SK-N-SH treated with all-trans-retinoic acid at 6 μM for 48 hours (cell line): Measurements from ENCODE around the gene RYR1.

Experiments
- ATAC-seq: fragments of 200-7000 bp; cut with Tn5 transposase; 3 replicates; pipeline ENCODE4 v1.9.1; 2020; ENCODE audit warnings: mild to moderate bottlenecking, moderate library complexity
- ARNTL ChIP-seq: fragments of 450-650 bp; formaldehyde crosslinking; IDR thresholded peaks from 2 replicates; pipeline ENCODE4 v1.5.0; 2020; ENCODE audit warnings: low read depth, mild to moderate bottlenecking, moderate library complexity, borderline replicate concordance
- CSDC2 ChIP-seq: fragments of 250-450 bp; sonication (Bioruptor Pico); IDR thresholded peaks from 2 replicates; pipeline ENCODE4 v1.5.0; 2020; ENCODE audit warnings: mild to moderate bottlenecking, moderate library complexity
- ISL1 ChIP-seq: fragments of 250-450 bp; sonication (Bioruptor Pico); IDR thresholded peaks from 2 replicates; pipeline ENCODE4 v2.1.2; 2022; ENCODE audit warnings: mild to moderate bottlenecking, moderate library complexity
- PATZ1 ChIP-seq: fragments of 250-450 bp; sonication (Bioruptor Pico); IDR thresholded peaks from 2 replicates; pipeline ENCODE4 v1.8.0; 2020; ENCODE audit warnings: mild to moderate bottlenecking, moderate library complexity, borderline replicate concordance
- PPARA ChIP-seq: fragments of 250-450 bp; sonication (Bioruptor Pico); IDR thresholded peaks from 2 replicates; pipeline ENCODE4 v1.5.0; 2020; ENCODE audit warnings: mild to moderate bottlenecking, borderline replicate concordance
- RARB ChIP-seq: fragments of 250-450 bp; sonication (Bioruptor Pico); IDR thresholded peaks from 2 replicates; pipeline ENCODE4 v1.8.0; 2021; ENCODE audit warnings: mild to moderate bottlenecking, moderate library complexity
- SNAI2 ChIP-seq: fragments of 250-450 bp; sonication (Bioruptor Pico); IDR thresholded peaks from 2 replicates; pipeline ENCODE4 v1.5.0; 2020; ENCODE audit warnings: mild to moderate bottlenecking, moderate library complexity
- TSHZ2 ChIP-seq: fragments of 250-450 bp; sonication (Bioruptor Pico); IDR thresholded peaks from 2 replicates; pipeline ENCODE4 v1.5.0; 2020; ENCODE audit warnings: mild to moderate bottlenecking, moderate library complexity
- ZNF70 ChIP-seq: fragments of 450-650 bp; formaldehyde crosslinking; IDR thresholded peaks from 2 replicates; pipeline ENCODE4 v1.5.0; 2020; ENCODE audit warnings: mild to moderate bottlenecking, moderate library complexity
- TF ChIP-seq, protein P1 (sequence below): fragments of 250-450 bp; sonication (Bioruptor Pico); IDR thresholded peaks from 2 replicates; pipeline ENCODE4 v1.5.1; 2020; ENCODE audit warnings: low read depth, mild to moderate bottlenecking, moderate library complexity
- TF ChIP-seq, protein P2 (sequence below): fragments of 250-450 bp; sonication (Bioruptor Pico); IDR thresholded peaks from 2 replicates; pipeline ENCODE4 v1.8.0; 2021; ENCODE audit warnings: low read depth, mild to moderate bottlenecking, moderate library complexity, borderline replicate concordance

The RYR1 gene

GRCh38 chr19:38387550-38388348 is 45.7 kb upstream of the RYR1 start, which contains the start of gene GGN:
Gene GGN (minus strand): TSS chr19:38388034. CDS start chr19:38387261, 773 bp downstream.
- peak; percentile 79 for ATAC-seq
- no peak for TF ChIP-seq CSDC2 (CRISPR knock-in tag)
- TF ChIP-seq PPARA (CRISPR knock-in tag), result no peak
- no peak for TF ChIP-seq SNAI2 (CRISPR knock-in tag)
- no peak for TF ChIP-seq TSHZ2 (CRISPR knock-in tag)
- no peak for TF ChIP-seq RARB (CRISPR knock-in tag)
- TF ChIP-seq ISL1 (CRISPR knock-in tag), result no peak
- no peak for TF ChIP-seq ARNTL (CRISPR knock-in tag)

- TF ChIP-seq, protein P1, sequence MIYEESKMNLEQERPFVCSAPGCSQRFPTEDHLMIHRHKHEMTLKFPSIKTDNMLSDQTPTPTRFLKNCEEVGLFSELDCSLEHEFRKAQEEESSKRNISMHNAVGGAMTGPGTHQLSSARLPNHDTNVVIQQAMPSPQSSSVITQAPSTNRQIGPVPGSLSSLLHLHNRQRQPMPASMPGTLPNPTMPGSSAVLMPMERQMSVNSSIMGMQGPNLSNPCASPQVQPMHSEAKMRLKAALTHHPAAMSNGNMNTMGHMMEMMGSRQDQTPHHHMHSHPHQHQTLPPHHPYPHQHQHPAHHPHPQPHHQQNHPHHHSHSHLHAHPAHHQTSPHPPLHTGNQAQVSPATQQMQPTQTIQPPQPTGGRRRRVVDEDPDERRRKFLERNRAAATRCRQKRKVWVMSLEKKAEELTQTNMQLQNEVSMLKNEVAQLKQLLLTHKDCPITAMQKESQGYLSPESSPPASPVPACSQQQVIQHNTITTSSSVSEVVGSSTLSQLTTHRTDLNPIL (CRISPR knock-in tag), result no peak
- peak; percentile 90; the same call in 1 of the 2 replicates for TF ChIP-seq PATZ1 (CRISPR knock-in tag)
- peak; percentile 45 for ATAC-seq
Observed at GRCh38 chr19:38388349-38389100, 45.0 kb upstream of the RYR1 start, which contains the start of gene SPRED3. Gene SPRED3 (plus strand): TSS chr19:38388697. CDS start chr19:38390303, 1,606 bp downstream.

DNA sequence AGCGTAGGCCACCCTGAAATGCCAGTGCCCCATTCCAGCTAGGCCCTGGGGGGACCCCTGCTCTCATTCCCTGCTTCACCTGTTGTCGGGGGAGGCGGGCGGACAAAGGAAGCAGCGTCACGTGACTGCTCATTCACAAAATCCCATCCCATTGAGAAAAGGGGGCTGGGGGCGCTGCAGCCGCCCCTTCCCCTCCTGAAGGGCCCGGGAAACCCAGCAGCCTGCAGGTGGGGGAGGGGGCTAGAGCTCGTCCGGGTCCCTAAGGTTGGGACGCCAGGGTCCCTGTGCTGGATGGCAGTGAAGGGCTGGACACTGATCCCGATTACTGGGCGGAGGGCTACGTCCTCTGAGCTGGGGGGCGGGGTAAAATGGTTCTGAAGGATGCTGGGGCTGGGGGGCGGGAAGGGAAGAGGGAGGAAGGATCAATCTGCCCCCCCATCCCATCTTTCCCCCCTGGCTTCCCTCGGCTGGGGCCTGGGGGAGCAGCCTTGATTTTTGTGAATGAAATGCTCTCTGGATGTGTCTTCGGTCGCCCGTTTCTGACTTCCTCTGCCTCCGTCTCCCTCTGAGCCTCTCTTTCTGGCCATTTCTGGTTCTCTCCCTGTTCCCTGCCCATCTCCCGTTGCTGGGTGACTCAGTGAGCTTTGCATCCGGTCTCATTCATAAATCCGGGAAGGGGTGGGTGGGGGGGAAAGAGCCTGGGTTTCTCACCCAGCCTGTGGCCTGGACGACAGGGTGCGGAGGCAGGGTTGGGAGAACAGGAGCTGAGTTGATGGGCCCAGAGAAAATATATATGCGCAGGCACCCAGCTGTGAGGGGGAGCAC is 44.2 kb upstream of the RYR1 start:
- TF ChIP-seq, protein P2, sequence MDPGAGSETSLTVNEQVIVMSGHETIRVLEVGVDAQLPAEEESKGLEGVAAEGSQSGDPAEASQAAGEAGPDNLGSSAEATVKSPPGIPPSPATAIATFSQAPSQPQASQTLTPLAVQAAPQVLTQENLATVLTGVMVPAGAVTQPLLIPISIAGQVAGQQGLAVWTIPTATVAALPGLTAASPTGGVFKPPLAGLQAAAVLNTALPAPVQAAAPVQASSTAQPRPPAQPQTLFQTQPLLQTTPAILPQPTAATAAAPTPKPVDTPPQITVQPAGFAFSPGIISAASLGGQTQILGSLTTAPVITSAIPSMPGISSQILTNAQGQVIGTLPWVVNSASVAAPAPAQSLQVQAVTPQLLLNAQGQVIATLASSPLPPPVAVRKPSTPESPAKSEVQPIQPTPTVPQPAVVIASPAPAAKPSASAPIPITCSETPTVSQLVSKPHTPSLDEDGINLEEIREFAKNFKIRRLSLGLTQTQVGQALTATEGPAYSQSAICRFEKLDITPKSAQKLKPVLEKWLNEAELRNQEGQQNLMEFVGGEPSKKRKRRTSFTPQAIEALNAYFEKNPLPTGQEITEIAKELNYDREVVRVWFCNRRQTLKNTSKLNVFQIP (CRISPR knock-in tag), result no peak
- TF ChIP-seq PATZ1 (CRISPR knock-in tag), result peak; percentile 12; the same call in 1 of the 2 replicates
- TF ChIP-seq, protein P1 (CRISPR knock-in tag), result no peak
- TF ChIP-seq SNAI2 (CRISPR knock-in tag), result no peak
- TF ChIP-seq ZNF70 (CRISPR knock-in tag), result no peak
- peak; percentile 11 for ATAC-seq
